Right ventricle myocardium inferior (tissue), 1 donor: ENCODE measurements around the gene PELI2. TPM values are rescaled to one million over a fixed set of nuclear protein-coding genes. Genes with fewer than 3 reads are reported as not detected.
A peak's percentile ranks its signal among the peaks of the same experiment; 100 is the strongest.

ENCODE experiments used
- ATAC-seq: fragments of 200-7000 bp; cut with Tn5 transposase; one replicate; pipeline ENCODE4 v1.9.1; 2020; ENCODE audit warnings: mild to moderate bottlenecking, moderate library complexity
- DNase-seq: peaks from one replicate; pipeline ENCODE4 v3.0.0; 2021; ENCODE audit errors: missing footprints
- intact Hi-C: fragments of 100-400 bp; cut with DNase I; formaldehyde crosslinking; loops from one replicate; pipeline ENCODE4 v1.11.0; 2022
- total RNA-seq: library from RNA; stranded (reverse); fragmentation: NEBNext Ultra II Directional; extraction: Animal tissue kit (Norgen Biotek cat#: 25700); gene quantifications from one replicate; pipeline ENCODE4 v1.2.1, GENCODE V29; 2021
- donor health status: DM: no; HTN: yes; CAD: no; lungs with severe emphysema.

The PELI2 gene
- total RNA-seq, 1 donor from 2014 or later, result 3.2 TPM

DNA sequence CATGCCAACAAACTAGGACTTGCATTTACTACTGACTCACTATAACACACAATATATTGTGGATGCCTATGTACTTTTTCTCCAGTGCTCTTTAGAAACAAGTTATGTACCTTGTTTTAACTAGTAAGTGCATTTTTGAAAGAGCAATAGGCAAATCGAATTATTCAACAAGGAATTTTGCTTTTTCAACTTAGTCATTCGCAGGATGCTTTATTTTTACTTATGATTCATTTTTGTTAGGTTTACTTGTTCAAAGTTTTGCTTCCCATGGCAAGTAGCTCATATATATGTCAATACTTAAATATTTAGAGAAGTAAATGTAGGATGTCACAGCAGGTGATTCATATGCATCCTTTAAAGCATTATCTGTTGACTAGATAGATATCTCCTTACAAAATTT, 149.8 kb downstream of the PELI2 start:
- intact Hi-C loops, result no loop called here
- DNase-seq (no peak), ATAC-seq (no peak)

DNA sequence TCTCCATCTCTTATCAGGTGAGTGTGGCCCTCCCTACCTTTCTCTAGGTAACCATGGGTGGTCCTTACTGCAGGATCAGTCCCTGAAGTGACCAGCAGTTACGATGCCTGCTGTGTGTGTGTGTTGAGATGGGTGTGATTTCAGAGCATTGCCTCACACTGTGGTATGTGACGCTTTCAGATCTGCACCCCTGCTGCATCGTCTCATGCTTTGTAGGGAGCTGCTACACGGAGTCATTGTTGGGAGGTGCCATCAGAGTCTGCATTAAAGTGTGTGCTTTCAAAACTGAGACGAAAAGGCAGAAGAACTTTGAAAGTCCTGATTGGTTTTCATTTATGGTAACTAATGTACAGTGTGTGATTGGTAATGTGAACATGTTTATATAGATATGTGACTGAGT, 150.5 kb downstream of the PELI2 start:
- ATAC-seq, result no peak
- intact Hi-C loops, result no loop called here
- DNase-seq, result no peak

DNA sequence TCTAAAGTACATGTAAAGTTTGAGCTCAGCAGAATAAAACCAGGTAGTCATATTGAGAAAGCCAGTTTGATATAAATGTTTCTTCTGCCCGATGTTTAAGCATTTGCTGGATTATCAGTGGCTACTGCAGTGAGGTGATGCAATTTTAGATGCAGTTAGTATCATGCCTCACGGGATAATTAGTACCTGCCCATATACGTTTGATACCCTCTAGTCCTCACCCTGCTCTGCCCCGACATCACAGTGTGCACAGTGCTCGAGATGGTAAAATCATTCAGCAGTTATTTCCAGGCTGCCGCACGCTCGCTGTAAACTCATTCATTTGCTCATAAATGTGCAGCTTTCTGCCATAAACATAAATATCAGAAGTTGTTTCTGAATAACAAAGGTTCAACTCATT, 152.7 kb downstream of the PELI2 start:
- intact Hi-C loops, result no loop called here
- ATAC-seq, result no peak

DNA sequence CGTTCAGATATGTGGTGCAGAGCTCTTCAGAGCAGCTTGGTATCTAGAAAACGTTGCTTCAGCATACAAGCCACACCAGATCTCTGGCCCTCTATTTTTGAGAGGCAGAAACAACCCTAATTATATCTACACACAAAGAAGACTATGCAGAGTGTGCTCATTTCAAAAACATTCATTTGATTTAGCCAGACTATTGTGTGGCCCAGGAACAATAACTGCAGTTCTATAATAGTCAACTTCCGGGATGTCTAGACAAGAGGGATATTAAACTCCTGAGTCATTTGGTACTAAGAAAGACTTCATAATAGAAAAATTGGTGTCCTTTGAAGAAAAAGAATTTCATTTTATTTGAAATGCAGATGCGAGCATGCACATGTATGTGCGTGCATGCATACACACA, 153.8 kb downstream of the PELI2 start:
- intact Hi-C loops, result no loop called here
- ATAC-seq, result no peak
- DNase-seq, result no peak

More for the DNA sequence above, 152.7 kb downstream of the PELI2 start:
- no peak for DNase-seq

DNA sequence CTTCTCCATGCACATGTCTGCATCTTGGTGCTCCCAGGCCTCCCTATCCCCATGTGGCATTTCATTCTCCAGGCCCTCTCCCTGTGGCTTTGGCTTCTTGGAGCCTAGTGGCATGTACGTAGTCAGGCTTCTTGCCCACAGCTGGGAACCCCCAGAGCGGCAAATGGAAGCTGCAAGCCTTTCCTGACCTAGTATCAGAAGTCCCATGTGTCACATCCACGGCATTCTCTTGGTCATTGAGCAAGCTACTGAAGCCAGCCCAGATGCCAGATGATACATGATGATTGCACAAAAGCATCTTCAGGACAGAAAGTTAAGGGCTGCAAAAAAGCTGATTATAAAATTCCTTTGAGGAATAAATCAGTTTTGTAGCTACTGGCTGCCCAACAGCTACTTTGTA, 154.9 kb downstream of the PELI2 start:
- ATAC-seq, result peak; percentile 81
- intact Hi-C loops, result no loop called here

DNA sequence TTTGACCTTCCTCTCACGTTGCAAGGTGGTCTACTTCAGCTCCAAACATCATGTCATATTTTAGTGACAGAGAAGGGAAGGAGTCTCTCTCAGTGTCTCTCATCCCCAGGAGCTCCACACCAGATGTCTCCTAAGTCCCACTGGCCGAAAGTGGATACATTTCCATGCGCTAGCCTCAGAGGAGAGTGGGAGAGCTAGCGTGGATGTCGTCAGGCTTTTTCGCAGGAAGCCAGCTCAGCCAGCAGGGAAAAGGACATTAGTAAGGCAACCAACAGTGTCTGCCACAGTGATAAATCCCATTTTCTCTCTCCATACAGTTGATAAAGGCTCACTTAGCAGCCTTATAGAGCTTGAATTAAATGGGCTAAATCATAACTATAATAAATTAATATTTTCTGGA, 155.7 kb downstream of the PELI2 start:
- no peak for DNase-seq
- intact Hi-C loops, result no loop called here
- ATAC-seq, result peak; percentile 70

More for the DNA sequence above, 154.9 kb downstream of the PELI2 start:
- DNase-seq, result no peak

DNA sequence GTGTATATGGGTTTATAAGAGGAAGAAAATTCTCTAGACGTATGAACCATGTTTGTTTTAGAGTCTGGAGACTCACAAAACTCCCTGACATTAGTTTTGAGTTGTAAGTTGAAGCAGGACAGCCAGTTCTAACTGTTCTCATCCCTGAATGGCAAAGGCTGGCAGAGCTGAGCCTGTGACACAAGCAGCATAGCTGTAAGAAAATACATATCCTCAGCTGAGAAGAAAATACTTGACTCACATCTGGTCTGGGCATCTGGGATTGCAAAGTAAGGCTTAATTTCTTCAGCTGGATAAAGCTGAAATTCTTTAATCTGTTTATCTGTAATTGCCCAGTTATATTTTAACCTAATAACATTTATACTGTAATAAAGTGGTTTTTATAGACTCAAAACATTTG, 156.3 kb downstream of the PELI2 start:
- no peak for ATAC-seq
- no peak for DNase-seq
- intact Hi-C loops, result no loop called here

DNA sequence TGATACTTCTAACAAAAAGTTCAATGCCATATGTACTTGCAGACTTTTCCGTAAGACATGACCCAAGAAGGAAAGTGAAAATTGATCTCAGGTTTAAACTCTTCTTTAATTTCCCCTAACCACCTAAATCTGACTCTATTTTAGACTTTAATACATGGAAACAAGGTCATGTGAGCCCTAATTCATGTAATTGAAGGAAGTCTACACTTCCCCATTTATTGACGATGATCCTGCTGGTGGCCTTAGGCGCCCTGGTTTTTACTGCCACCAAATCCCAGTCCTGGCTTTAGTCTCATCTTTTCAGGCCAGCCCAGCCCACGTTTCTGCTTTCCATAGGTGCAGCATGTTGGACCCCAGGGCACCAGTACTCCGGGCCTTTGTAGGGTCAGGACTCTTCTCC, 157.9 kb downstream of the PELI2 start:
- DNase-seq, result no peak
- no peak for ATAC-seq
- intact Hi-C loops, result no loop called here

DNA sequence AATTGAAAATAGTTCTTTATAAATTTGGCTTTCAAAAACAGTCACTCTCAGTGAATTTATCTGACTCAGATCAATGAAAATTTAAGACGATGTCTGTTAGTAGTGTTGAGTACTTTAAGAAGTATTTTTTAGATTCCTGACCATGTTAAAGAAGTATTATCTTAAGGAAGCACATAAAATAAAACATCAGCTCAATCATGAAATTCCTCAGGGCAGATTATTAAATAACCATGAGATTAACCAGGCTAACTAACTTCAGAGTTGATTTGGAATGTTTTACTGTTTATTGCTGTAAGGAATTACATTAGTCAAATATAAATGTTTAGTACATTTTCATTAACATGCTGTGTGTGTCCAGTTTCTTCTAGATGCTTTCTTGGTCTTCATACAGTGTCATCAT, 160.2 kb downstream of the PELI2 start:
- ATAC-seq, result no peak
- no peak for DNase-seq
- intact Hi-C loops, result no loop called here

DNA sequence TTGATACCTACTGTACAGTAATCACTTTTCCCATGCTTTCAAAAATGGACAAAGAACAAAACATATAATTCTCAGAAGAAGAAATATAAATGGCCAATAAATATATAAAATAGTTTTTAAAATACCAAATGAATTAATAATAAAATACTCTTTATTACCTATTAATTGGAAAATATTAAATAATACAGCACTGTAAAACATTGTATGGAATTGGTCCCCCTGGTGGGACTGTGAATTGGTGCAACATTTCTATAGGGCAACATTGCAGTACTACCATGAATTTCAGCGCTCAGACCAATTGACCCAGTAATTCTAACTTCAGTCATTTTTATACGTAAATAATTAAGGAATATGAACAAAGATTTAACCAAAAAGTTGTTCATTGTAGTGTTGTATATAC, 162.6 kb downstream of the PELI2 start:
- DNase-seq (no peak), ATAC-seq (no peak)
- intact Hi-C loops, result no loop called here

DNA sequence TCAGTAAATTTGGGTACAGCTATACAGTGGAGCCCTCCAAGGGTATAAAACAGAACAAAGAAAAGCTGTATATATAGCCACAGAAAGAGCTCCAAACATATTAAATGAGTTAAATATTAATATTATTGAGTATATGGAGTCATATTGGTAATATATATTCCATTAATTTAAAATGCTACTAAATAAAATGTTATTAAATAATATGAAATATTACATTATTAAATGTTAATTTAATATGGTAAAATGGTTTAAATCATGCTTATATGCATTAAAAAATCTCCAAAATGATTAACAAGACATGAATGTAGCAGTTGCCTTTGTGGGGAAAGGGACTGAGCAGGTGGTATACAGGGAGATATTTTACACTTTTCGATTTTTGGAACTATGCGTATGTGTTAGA, 164.0 kb downstream of the PELI2 start:
- ATAC-seq, result no peak
- intact Hi-C loops, result no loop called here
- DNase-seq, result no peak

DNA sequence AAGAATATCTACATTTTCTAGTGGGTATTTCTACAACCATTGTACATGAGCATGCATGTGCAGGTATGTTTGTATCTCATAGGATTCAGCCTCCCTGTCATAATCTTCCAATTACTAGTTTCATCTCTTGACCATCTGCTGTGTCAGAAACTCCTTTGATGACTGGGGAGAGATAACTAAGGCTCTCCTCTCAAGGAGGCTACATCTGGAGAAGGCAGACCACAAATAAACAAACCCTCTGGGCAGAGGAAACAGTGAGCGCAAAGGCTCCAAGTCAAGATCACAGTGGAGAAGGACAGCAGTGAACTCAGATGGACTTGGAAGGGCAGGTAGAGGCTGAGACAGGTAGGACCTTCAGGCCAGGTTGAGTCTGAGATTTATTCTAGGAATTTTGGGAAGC, 166.4 kb downstream of the PELI2 start:
- DNase-seq, result no peak
- intact Hi-C loops, result no loop called here
- ATAC-seq, result no peak

DNA sequence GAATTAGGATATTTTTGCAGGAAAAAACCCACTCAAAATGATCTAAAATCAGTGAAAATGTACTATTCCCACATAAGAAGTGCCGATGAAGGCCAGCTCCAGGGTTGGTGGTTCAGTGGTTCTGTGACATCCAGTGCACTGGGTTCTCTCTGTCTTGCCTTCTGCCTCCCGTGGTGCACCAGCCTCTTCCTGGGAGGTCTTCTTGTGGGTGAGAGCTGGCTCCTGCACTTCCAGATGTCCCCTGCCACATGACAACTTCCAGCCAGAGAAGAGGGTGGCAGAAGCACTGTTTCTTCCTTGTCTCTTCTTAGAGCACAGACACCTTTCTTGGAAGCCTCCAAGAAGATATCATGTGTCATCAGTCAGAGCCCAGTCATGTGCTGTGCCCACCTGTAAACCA, 170.9 kb downstream of the PELI2 start:
- DNase-seq (no peak), ATAC-seq (no peak)
- intact Hi-C loops, result no loop called here

DNA sequence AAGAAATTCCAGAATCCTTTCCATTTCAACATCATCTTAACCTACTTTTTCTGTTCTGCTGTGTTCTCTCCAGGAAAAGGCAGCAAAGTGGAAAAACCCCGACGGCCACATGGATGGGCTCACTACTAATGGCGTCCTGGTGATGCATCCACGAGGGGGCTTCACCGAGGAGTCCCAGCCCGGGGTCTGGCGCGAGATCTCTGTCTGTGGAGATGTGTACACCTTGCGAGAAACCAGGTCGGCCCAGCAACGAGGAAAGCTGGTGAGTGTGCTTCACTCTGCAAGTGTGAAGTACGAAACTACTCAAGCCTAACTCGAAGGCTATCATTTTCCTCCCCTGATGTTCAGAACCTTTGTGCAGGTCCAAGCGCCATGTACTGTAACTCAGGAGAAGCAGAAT, 172.0 kb downstream of the PELI2 start:
- intact Hi-C loops, result no loop called here
- ATAC-seq, result no peak
- no peak for DNase-seq

DNA sequence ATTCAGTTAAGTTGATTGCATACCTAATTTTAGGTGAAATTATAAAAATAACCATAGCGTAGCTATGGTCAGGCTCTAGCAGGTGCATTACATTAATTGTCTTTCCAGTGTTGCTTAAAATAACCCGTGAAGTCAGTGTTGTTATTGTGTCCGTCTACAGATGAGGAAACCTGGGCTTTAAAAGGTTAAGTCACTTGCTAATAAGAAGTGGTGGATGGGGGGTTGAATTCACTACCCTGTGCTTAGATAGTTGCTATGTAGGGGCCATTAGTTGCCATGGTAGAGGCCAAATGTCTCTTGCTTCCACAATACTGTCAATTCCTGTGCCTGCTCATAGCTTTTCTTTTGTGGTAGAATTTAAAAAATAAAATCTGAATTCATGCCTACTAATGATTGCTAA, 174.8 kb downstream of the PELI2 start:
- no peak for ATAC-seq
- DNase-seq, result no peak
- intact Hi-C loops, result no loop called here

DNA sequence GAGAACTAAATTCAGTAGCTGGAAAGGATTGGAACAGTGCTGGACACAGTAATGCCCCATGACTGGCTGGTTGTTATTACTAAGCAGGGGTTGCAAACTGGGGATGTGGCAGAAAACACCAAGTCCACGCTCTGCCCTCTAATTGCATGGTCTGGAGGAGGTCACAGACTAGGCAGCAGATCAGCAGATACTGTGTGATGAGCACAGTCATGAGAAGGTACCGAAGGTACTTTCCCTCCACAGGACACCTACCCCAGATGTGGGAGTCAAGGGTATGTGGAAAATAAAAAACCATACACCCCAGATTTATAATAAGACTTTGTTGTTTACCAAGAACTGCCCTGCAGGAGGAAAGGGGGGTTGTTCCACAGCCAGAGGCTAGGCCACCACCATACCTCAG, 175.3 kb downstream of the PELI2 start:
- ATAC-seq, result no peak
- DNase-seq, result no peak
- intact Hi-C loops, result no loop called here

DNA sequence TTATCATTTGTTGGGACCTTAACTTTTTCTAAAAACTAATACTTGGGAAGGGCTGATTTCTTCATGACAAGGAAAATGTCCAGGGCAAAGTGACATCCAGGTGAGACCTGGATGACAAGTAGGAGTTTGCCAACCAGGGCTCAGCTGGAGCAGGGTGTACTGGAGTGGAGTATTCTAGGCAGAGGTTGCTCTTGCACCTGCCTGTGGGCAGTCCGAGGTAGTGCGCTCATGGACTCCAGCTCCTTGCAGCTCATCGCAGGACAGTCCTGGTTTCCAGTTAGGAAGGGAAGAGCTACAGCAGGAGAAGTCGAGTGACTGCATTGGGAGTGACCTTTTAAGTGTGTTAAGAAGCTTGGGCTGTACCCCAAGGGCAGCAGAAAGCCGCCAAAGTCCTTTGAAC, 175.9 kb downstream of the PELI2 start:
- no peak for ATAC-seq
- DNase-seq, result no peak
- intact Hi-C loops, result no loop called here

DNA sequence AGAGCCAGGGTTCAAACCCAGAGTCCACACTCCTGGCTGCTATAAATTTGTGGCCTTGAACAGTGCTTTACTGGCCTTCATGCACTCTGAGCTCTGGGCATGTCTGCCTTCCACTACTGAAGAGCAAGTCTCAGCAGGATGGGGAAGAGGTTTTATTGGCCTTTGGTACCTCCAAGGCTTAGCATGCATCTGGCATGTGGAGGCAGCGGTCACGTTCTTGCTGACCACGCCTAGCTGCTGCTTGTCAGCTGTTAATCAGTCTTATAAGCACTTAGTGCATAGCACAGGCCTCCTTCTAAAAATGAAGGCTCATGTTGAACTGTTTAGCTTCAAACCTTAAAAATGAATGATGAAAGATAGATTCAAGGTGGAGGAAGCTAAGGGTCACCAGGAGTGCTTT, 177.5 kb downstream of the PELI2 start:
- intact Hi-C loops, result no loop called here
- DNase-seq (no peak), ATAC-seq (no peak)

DNA sequence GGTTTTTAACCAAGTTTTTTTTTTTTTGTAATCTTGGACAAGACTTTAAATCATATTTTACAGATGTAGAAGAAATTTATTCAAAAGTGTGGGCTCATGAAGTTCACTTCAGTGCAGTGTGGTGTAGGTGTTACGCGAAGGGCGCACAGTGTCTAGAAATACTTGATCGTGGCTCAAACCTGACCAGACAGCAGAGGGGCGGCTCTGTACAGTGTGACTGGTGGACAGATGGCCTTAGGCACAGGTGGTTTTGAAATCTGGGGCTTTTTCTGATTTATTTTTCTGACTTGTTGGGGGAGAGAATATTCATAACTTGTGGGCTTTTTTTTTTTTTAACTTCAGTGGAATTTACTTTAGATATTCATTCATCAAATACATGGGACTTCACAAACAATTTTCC, 179.2 kb downstream of the PELI2 start:
- DNase-seq (no peak), ATAC-seq (no peak)
- intact Hi-C loops, result no loop called here

DNA sequence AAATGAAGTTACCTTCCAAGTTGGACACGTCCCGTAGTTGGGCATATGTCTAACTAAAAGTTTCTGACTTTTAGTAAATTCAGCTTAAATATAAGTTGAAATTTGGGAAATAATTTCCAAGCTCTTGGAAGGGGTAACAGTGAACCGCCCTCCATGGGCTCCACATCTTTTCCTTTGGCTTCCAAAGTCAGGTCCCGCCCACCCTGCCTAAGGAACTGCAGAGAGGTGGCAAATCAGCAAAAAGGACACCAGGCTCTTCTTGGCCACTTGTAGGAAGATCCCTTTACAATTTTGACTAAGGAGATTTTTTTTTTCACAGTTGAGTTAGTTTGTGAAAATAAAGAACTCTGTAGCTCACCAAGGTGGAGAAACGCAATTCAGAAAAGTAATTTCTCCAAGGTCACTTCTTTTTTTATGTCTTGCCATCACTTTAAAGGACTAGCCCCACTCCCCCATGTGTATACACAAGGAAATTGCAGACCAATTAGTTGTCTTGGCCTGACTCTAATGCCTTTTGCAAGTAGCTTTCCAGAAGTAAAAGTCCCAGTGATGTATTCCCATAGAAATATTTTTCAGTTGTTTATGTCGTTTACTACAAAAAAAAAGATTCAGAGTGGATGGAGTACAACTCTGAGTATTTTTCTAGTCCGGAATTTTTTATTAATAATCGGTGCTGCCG, 181.2 kb downstream of the PELI2 start:
- ATAC-seq, result no peak
- intact Hi-C loops, result no loop called here
- no peak for DNase-seq

DNA sequence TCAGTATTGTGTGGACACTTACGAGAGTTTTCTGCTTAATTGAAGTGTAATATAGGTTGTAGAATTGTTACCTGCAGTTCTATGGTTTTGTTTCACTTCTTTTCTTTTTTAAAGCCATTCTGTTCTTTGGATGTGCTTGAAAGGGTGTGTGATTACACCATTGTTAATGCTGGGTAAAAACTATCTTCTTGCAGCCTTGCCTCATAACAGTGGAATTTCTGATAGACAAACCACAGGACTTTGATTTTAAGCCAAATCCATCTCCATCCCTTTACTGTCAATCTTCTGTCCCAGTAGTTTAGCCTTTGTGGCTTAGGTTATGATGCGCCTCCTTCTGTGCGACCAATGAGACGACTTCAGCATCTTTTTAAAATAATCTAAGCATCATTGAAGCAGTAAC, 182.3 kb downstream of the PELI2 start:
- intact Hi-C loops, result no loop called here
- ATAC-seq, result no peak

More for the DNA sequence above, 182.3 kb downstream of the PELI2 start:
- DNase-seq, result no peak
